CD4-positive, alpha-beta T cell treated with Interleukin-17A for 4 hours (primary cell): ENCODE data around the gene FBLL1.
"Not testable (repeated sequence)": the region's sequence is repeated elsewhere in the genome, so short reads cannot be mapped to it uniquely, and the experiment has no call there.

ENCODE experiments used
- DNase-seq: peaks from one replicate; pipeline ENCODE4 v3.0.0-alpha.2; 2020; ENCODE audit warnings: mixed read lengths

The FBLL1 gene

DNA sequence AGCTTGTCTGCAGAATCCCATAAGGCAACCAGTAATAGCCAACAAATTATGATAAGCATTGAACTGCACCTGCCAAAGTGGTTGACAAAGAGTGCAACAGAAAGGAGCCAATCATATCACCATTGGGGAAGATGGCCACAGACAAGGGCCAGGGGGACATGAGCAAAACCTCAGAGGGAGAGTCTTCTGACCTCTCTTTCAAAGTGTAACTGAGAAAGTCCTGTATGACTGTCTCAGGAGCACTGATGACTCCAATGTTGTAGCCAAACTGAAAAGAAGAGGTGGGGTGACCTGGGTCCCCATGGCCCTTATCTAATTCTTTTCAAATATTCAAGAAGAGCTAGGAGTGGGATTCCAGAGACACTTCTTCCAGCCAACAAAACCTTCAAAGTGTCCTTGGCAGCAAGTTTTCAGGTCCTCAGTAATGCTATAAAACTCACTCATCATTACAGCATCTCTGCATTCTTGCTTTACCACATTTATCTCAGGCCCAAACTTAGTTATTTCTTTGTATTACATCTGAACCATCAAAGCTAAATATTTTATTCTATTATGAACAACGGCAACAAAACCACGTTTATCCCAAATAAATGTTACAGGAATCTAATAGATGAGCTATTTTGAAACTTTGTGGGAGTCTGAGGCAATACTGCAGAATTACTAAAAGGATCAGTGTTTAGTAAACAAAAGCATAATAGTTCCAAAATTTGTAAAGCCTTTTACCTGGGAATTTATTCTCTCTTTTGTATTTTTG lies 24.4 kb downstream of the FBLL1 start:
- DNase-seq = no peak

DNA sequence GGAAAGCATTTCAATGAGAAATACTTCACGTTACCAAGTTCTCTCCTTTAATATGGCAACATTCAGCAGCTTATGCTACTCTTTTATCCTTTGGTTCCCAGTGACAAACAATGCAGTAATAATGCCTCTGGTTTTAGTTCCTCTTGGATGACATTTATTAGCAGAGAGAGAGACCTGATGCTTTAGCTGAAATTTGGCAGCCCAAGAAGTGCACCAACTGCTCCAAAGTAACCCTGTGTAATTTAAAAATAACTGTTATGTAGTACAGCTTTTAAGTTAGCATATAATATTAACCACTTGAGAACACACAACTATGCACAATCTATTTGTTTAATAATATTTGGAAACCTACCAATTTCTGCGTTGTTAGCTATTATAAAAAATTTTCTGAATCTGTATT lies 28.3 kb downstream of the FBLL1 start:
- DNase-seq = no peak

GRCh38 chr5:168562279-168562678 lies 33.2 kb downstream of the FBLL1 start:
- DNase-seq = no peak

DNA sequence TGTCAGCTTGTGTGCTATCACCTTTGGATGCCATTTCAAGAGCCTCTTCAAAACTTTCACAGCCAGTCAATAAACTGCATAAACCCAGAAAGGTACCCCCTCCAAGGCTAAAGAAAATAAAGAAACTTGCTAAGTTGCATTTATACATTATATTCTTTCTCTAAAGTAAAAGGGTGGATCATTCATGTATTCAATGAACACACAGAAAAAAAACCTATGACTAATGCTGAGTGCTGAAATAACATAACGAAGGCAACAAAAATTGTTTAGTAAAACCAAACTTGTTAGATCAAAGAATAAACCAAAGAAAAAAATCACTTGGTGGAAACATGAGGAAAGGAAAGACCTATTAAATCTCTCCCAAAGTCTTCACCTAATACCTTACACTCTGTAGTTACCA lies 34.9 kb downstream of the FBLL1 start:
- no peak for DNase-seq

DNA sequence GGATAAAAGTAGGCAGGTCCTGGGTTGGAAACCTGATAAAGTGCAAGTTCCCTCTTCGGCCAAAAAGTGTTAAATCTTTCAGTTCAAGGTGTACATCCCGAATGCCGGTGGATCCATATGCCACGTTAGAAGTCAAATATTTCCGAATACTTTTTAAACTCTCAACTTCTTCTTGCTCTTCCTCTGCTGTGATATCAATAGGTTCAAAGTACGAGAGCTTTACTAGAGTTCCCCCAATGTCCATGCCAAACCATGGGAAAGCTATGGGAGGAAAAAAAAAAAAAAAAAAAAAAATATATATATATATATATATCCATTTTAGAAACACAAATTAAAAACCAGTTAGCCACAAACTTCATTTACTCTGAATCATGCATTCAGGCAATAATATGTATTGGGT lies 39.6 kb downstream of the FBLL1 start:
- no peak for DNase-seq

DNA sequence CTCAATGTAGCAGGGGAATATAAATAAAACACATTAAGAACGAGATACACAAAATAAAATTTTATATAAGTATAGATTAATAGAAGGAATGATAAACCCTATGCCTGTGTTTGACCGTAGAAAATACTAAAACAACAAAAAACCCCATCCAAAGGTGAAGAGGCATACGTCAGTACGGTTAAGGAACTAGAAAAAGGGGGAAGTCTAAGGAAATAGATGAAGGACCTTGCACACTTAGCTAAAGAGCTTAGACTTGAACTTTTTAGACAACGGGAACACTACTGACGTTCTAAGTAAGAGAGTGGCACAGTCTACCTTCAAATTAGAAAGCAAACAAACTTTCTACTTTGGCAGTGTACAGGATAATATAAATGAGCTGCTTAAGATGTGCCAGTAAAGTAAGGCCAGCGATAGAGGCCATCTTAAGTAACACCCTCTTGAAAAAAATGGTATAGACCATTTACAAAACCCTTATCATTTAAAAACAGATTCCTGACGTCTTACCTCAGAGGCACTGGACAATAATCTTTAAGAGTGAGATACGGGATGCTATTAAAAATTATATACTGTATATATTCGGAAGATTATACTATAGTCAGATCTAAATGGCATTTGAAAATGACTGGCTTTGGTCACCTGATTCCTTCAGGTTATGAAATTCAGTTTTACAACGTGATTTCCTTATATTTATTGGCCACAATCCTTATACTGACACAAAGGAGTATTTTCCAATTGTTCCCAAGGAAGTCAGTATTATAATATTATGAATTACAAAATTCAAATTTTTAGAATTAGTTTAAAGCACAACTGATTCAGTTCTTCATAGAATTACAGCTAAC lies 41.6 kb downstream of the FBLL1 start:
- no peak for DNase-seq

- DNase-seq = not testable (repeated sequence)
These were observed 44.6 kb downstream of the FBLL1 start for GRCh38 chr5:168573663-168574062.

DNA sequence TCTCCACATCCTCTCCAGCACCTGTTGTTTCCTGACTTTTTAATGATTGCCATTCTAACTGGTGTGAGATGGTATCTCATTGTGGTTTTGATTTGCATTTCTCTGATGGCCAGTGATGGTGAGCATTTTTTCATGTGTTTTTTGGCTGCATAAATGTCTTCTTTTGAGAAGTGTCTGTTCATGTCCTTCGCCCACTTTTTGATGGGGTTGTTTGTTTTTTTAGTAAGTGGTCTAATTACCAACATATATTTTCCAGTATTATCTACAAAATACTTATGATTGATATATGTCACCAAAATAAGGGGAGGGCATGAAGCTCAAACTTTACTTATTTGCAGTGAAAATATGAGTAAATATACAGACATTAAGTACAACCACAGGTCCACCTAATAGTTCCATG lies 45.1 kb downstream of the FBLL1 start:
- not testable (repeated sequence) for DNase-seq

- DNase-seq = no peak
These were observed 46.6 kb downstream of the FBLL1 start for GRCh38 chr5:168575391-168576372.

DNA sequence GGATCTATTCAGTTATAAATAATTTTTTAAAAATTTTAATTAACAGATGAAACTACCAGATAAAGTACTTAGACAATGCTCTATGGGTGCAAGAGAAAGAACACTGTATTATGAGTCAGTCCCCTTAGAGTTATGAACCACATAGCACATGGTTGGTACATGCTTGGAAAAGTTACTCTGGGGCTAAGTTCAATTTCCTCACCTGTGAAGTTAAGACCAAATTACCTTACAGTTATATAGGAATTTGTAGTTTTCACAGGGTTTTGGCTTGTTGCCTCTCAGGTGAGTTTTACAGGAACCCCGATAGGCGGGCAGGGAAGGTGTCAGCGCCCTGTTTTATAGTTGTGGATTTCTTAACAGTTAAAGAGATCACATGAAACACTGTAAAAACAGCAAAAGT lies 48.9 kb downstream of the FBLL1 start:
- no peak for DNase-seq

- DNase-seq = no peak
These were observed 49.7 kb downstream of the FBLL1 start, which contains the start of gene PANK3 for GRCh38 chr5:168578538-168579487. PANK3 (minus strand) TSS chr5:168579368; CDS start chr5:168579283, 85 bp downstream.

GRCh38 chr5:168579488-168580226 lies 50.6 kb downstream of the FBLL1 start:
- DNase-seq = peak; percentile 96

DNA sequence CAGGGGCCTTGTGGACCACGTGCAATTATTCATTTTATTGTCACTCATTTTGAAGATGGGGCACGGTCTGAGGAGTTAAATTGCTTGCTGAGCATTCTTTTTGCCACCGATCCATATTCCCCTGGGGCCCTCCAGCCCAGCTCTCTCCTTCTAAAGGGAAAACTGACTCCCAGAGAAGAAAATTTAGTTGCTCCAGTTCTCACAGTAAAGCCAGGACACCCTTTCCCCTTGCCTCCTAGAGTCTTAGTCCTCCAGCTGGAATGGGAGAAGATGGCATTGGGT lies 51.1 kb downstream of the FBLL1 start:
- no peak for DNase-seq
